Common myeloid progenitor, CD34-positive (primary cell): ENCODE measurements around the gene KEL.

Experiments
- CTCF ChIA-PET: fragments of 350-600 bp; sonication (Branson Sonifier 250); formaldehyde crosslinking; loops from one replicate; lab custom pipeline; 2021; ENCODE audit warnings: antibody characterized with exemption; lab: Charles Lee
- POLR2A ChIA-PET: fragments of 350-600 bp; sonication (Branson Sonifier 250); formaldehyde crosslinking; loops from one replicate; lab custom pipeline; 2021; ENCODE audit warnings: antibody characterized with exemption; lab: Charles Lee
- DNase-seq, 3 donors: peaks; one replicate each; pipeline versions ENCODE4 v3.0.0 to v3.0.0-alpha.2; 2013
- H3K27ac ChIP-seq, 2 experiments: 1 replicate in 1 of 2; 2 replicates in 1 of 2; pipeline ENCODE4 v1.7.0; 2013; ENCODE audit warnings: inconsistent platforms in 2 of 2, low read length in 2 of 2, mild to moderate bottlenecking in 2 of 2, low read depth in 1 of 2, moderate library complexity in 1 of 2; ENCODE audit not compliant: severe bottlenecking in 2 of 2, insufficient read depth in 1 of 2, poor library complexity in 1 of 2
- H3K27me3 ChIP-seq, 5 experiments: replicated peaks in 2 of 5; 1 replicate in 3 of 5; 2 replicates in 2 of 5; pipeline versions ENCODE4 v1.6.1 to v1.7.0; 2013; ENCODE audit warnings: low read length in 4 of 5, mild to moderate bottlenecking in 2 of 5, moderate library complexity in 2 of 5, inconsistent platforms in 1 of 5; ENCODE audit not compliant: insufficient read depth in 5 of 5, control insufficient read depth in 4 of 5
- H3K36me3 ChIP-seq, 4 experiments: 1 replicate in 2 of 4; 2 replicates in 2 of 4; pipeline versions ENCODE4 v1.6.1 to v1.7.0; 2013; ENCODE audit warnings: low read length in 3 of 4, control low read depth in 1 of 4, mild to moderate bottlenecking in 1 of 4; ENCODE audit not compliant: control insufficient read depth in 4 of 4, insufficient read depth in 4 of 4
- H3K4me1 ChIP-seq, 4 experiments: 1 replicate in 3 of 4; 2 replicates in 1 of 4; pipeline versions ENCODE4 v1.6.1 to v1.7.1; 2013; ENCODE audit warnings: low read length in 3 of 4, mild to moderate bottlenecking in 3 of 4, control low read depth in 1 of 4, inconsistent platforms in 1 of 4, moderate library complexity in 1 of 4; ENCODE audit not compliant: control insufficient read depth in 4 of 4, insufficient read depth in 4 of 4; ENCODE audit errors: control extremely low read depth in 1 of 4
- H3K4me3 ChIP-seq, 7 experiments: 1 replicate in 4 of 7; 2 replicates in 3 of 7; pipeline versions ENCODE4 v1.5.1 to v1.7.0; 2013; ENCODE audit warnings: mild to moderate bottlenecking in 7 of 7, low read length in 6 of 7, moderate library complexity in 6 of 7, inconsistent platforms in 2 of 7, low read depth in 2 of 7, control low read depth in 1 of 7; ENCODE audit not compliant: insufficient read depth in 4 of 7, control insufficient read depth in 1 of 7; ENCODE audit errors: extremely low read depth in 1 of 7
- H3K9me3 ChIP-seq, 5 experiments: 1 replicate in 4 of 5; 2 replicates in 1 of 5; pipeline versions ENCODE4 v1.6.1 to v1.7.1; 2013; ENCODE audit warnings: low read length in 4 of 5, mild to moderate bottlenecking in 2 of 5, inconsistent platforms in 1 of 5, low read depth in 1 of 5, moderate library complexity in 1 of 5; ENCODE audit not compliant: control insufficient read depth in 4 of 5, insufficient read depth in 2 of 5; ENCODE audit errors: control extremely low read depth in 1 of 5
- WGBS: methylation state at CpG from one replicate; pipeline ENCODE4 v1.1.5; 2013; ENCODE audit not compliant: insufficient coverage; 5-methylcytosine and 5-hydroxymethylcytosine counted together

KEL gene

DNA sequence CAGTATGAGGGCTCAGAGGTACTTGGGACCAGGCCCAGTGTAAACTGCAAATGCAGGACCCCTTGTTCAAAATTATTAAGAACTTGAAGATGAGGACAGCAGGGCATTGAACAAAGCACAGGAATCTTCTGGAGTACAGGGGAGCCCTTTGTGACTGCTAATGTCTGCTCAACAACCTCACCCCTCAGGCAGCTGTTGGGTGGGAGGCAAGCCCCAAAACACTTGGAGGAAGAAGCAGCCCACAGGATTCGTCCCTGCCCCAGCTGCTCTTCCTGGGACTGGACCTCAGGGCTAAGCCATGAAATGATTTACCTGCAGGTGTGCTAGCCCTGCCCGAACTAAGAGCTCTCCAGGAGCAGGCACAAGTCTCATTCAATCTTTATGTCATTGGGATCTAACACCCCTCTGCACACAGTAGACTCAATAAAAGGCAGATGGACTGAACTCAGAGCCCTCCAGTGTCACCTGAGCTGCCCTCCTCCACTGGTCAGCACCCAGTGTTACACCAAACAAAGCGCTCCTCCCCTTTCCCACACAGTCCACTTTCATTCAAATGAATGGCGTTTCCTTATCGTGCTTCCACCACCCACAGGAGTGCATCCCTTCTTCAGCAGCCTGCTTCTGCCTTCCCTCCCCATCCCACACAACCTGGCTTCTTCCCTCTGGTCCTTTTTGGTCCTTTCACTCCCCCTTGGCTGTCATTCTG, 29.6 kb downstream of the KEL start:
- Histone ChIP-seq H3K36me3 (no peaks in the 10 kb centered on the region), H3K4me3 (no peak overlapping the region), H3K27me3 (no peaks in the 10 kb centered on the region), H3K9me3 (peaks cover 0 to 2% (median 0%) of the 10 kb centered on the region in 5 experiments), H3K4me1 (peaks cover 0 to 5% (median under 1%) of the 10 kb centered on the region in 4 experiments), H3K27ac (no peak overlapping the region)
- WGBS: 79% methylated on average over 4 of the region's 5 CpGs
- DNase-seq: no peak
- CTCF ChIA-PET: interaction anchor here (1.0 kb wide), 1 partner anchor 25 kb away, joined by 3 read pairs; no protein-coding TSS in a partner anchor
- POLR2A ChIA-PET: no interaction called here

DNA sequence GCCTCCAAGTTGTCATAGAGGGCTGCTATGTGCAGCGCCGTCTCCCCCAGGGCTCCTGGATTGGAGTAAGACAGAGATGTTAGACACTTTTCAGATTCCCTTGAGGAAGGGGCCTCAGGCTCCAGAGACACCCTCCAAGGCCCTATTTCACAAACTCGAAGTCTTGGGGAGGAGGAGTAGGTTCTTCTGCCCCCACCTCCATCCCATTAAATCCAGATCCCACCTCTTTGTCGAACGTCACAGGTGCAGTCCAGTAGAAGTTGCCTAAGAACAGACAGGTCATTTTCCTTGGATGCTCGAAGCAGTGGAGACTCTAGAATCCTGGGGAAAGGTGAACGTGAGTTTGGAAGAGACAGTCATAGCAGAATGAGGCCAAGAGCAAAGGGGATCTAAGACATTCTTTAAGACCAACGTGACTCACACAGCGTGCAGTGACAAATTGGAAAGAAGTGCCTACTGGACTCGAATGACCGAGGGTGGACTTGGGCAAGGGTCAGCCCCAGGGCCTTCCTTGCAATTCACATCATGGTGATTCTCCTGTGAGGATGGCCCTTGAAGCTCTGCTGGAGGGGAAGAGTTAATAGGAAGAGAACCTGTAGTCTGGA, 31.9 kb downstream of the KEL start:
- POLR2A ChIA-PET: no interaction called here
- no peak overlapping the region for H3K4me3 ChIP-seq
- CTCF ChIA-PET: no interaction called here
- H3K4me1 ChIP-seq: peaks cover 0 to 8% (median 5%) of the 10 kb centered on the region in 4 experiments
- no peaks in the 10 kb centered on the region for H3K27me3 ChIP-seq
- DNase-seq: no peak
- H3K27ac ChIP-seq: no peak overlapping the region
- no peaks in the 10 kb centered on the region for H3K36me3 ChIP-seq
- peaks cover 0 to 2% (median 0%) of the 10 kb centered on the region in 5 experiments for H3K9me3 ChIP-seq
- 98% methylated on average over 7 of the region's 11 CpGs for WGBS

DNA sequence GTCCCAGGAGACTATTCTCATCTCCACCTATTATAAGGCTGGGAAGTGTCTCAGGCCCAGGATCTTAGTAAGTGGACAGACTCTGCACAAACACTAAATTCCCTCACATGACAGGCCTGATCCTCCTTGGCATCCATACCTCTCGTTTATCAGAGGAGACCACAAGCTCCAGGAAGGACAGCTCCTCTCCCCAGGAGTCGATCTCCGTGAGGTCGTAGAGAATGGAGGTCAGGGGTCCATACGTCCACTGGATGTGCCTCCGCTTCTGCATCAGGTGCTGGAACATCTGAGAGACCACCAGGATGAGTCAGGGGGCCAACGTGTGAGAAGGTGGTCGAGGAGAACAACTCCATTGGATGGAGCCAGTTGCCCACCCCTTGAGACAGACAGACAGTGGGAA, 34.2 kb downstream of the KEL start:
- Histone ChIP-seq H3K4me3 (no peak overlapping the region), H3K36me3 (no peaks in the 10 kb centered on the region), H3K9me3 (peaks cover 0 to 2% (median 0%) of the 10 kb centered on the region in 5 experiments), H3K27ac (no peak overlapping the region), H3K27me3 (no peaks in the 10 kb centered on the region), H3K4me1 (peaks cover 0 to 8% (median 4%) of the 10 kb centered on the region in 4 experiments)
- DNase-seq: no peak
- WGBS: 80% methylated on average over 6 of the region's 8 CpGs
- CTCF ChIA-PET: interaction anchor here (1.7 kb wide), 1 partner anchor 34 kb away, joined by 5 read pairs; no protein-coding TSS in a partner anchor
- POLR2A ChIA-PET: no interaction called here

DNA sequence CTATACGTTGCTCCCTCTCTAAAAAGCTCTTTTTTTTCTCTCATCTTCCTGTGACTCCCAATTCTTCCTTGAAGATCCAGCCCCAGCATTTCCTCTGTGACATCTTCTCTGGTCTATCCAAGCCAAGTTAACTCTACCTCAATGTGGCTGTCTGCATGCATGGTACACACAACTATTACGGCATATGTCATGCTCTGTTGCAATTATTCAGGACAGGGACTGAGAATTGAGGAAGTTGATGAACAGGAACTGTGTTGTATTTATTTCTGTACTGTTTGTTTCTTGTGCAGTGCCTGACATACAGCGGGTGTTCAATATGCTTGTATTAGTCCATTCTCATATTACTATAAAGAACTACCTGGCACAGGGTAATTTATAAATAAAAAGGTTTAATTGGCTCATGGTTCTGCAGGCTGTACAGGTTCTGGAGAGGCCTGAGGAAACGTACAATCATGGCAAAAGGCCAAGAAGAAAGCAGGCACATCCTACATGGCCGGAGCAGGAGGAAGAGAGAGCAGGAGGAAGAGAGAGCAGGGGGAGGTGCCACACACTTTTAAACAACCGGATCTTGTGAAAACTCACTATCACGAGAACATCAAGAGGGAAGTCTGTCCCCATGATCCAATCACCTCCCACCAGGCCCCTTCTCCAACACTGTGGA, 34.9 kb downstream of the KEL start:
- Histone ChIP-seq H3K4me1 (peaks cover 0 to 8% (median 4%) of the 10 kb centered on the region in 4 experiments), H3K9me3 (peaks cover 0 to 2% (median 0%) of the 10 kb centered on the region in 5 experiments), H3K36me3 (no peaks in the 10 kb centered on the region), H3K27me3 (peaks cover 0 to 2% (median 0%) of the 10 kb centered on the region in 5 experiments), H3K4me3 (no peak overlapping the region), H3K27ac (no peak overlapping the region)
- peak in 2 of 3 donors; percentile 36 to 51 for DNase-seq
- 41% methylated on average over 3 of the region's 7 CpGs for WGBS
- POLR2A ChIA-PET: no interaction called here
- CTCF ChIA-PET: interaction anchor here (1.7 kb wide), 1 partner anchor 33 kb away, joined by 5 read pairs; no protein-coding TSS in a partner anchor

DNA sequence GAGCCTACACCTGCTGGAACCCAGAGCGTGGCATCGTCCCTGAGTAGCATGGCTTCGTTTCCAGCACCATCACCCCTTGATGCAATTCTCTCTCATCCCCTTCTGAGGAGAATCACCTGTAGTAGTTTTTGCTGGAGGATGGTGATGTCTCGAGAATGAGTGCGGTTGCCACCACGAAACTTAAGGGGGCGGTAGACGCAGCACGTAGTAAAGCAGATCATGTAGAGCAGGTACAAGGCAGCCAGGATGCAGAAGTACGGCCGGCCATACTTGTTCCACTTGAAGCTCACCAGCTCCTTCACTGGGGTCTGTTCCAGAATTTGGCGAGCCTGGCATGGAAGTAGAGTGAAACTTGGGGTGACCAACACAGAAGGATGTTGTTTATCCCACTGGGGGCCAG, 36.8 kb downstream of the KEL start:
- H3K9me3 ChIP-seq: peaks cover 0 to 2% (median 0%) of the 10 kb centered on the region in 5 experiments
- ChIA-PET POLR2A (no interaction called here), CTCF (interaction anchor here (0.9 kb wide), 1 partner anchor 10 kb away, joined by 3 read pairs; no protein-coding TSS in a partner anchor)
- H3K27ac ChIP-seq: no peak overlapping the region
- WGBS: 96% methylated on average over 11 of the region's 12 CpGs
- no peaks in the 10 kb centered on the region for H3K36me3 ChIP-seq
- H3K27me3 ChIP-seq: peaks cover 0 to 2% (median 0%) of the 10 kb centered on the region in 5 experiments
- no peak overlapping the region for H3K4me3 ChIP-seq
- peaks cover 0 to 8% (median 4%) of the 10 kb centered on the region in 4 experiments for H3K4me1 ChIP-seq
- no peak for DNase-seq

DNA sequence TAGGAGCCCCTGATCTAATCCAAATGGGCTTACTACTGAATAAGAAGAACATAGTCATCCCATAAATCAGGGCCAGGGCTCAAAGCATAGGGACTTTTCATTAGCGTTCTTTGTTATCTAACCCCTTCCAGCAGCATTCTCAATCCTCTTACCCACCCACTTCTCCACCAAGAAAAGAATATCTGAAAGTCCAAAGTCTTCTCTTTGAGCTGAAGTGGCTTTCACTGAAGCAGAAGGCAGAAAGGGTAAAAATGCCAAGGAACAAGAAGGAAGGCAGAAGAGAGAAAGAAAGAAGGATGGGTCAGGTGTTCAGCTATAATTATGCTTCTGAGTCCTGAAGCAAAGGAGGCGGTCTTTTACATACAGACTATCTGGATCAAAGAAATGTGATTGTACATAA, 38.8 kb downstream of the KEL start:
- Histone ChIP-seq H3K4me3 (no peak overlapping the region), H3K36me3 (no peaks in the 10 kb centered on the region), H3K4me1 (peaks cover 0 to 8% (median 4%) of the 10 kb centered on the region in 4 experiments), H3K9me3 (peaks cover 0 to 2% (median 0%) of the 10 kb centered on the region in 5 experiments), H3K27ac (no peak overlapping the region), H3K27me3 (peaks cover 0 to 2% (median 0%) of the 10 kb centered on the region in 5 experiments)
- WGBS: 100% methylated on average over 1 of the region's 2 CpGs
- ChIA-PET POLR2A (no interaction called here), CTCF (no interaction called here)
- DNase-seq: no peak
